GM21619 (cell line): ENCODE data around the gene CNNM4.

Experiments
- ATAC-seq: cut with Tn5 transposase; IDR thresholded peaks from one replicate; pipeline ENCODE4 v1.9.1; 2021; ENCODE audit not compliant: unreplicated experiment

Gene CNNM4

GRCh38 chr2:96758987-96759386 lies 1.7 kb upstream of the CNNM4 start:
- no peak for ATAC-seq

DNA sequence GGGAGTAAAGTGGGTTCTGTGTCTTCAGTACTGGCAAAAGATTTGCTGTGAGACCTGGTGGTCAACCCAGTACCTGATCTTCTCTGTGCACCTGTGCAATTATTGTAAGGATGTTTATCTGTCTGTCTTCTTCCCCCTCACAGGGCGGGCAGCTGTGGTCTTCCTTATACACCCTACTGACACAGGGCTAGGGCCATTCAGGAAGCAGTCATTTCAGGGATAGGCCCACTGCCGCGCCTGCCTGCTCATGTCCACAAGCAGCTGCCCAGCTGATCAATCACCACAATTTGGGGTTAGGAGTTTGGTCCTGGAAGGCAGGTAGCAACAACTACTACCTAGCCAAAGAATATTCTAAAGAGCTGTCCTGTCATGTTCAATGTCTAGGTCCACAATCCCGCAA lies 1.2 kb upstream of the CNNM4 start:
- ATAC-seq: no peak

DNA sequence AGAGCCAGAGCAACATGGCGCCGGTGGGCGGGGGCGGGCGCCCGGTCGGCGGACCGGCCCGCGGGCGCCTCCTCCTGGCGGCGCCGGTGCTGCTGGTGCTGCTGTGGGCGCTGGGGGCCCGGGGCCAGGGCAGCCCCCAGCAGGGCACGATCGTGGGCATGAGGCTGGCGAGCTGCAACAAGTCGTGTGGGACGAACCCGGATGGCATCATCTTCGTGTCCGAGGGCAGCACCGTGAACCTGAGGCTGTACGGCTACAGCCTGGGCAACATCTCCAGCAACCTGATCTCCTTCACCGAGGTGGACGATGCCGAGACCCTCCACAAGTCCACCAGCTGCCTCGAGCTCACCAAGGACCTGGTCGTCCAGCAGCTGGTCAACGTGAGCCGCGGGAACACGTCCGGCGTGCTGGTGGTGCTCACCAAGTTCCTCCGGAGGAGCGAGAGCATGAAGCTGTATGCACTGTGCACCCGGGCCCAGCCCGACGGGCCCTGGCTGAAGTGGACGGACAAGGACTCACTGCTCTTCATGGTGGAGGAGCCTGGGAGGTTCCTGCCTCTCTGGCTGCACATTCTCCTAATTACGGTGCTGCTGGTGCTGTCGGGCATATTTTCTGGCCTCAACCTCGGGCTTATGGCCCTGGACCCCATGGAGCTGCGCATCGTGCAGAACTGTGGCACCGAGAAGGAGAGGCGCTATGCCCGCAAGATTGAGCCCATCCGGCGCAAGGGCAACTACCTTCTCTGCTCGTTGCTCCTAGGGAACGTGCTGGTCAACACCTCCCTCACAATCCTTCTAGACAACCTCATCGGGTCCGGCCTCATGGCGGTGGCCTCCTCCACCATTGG lies 507 bp downstream of the CNNM4 start:
- ATAC-seq: peak; percentile 9

DNA sequence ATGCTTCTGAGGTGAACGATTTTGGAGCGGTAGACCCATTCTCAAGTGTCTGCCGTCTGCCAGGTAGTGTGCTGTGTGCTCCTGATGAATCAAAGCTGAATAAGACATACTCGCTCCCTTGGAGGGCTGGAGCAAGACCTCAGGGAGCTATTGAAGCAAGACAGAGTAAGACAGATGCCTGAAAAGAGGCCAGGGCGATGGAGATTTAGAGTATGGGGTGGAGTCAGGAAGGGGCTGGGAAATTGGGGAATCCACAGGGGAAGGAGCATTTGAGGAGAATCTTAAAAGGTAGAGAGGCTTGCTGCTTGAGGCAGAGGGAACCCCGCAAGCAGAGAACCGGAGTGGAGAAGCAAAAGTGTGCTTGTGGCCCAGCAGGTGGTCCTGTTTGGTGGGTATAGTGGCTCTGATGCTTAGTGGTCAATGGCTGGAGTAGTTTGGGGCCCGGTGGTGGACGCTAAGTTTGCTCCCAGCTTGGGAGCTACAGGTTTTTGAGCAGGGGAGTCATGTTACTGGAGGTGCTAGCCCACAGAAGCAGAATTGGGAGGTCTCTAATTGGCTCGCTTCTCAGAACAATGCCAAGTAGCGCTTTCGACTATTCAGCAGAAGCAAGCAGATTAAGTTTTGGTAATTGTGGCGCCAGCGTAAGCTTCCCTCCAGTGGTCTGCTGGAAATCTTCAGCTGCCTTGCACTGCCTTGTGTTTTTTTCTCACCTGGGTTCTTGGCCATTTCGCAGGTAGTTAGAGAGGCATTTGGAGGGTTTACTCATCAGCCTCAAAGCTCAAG lies 2.0 kb downstream of the CNNM4 start:
- ATAC-seq: no peak

- ATAC-seq: no peak
Measured at GRCh38 chr2:96763511-96764252, 3.0 kb downstream of the CNNM4 start.

DNA sequence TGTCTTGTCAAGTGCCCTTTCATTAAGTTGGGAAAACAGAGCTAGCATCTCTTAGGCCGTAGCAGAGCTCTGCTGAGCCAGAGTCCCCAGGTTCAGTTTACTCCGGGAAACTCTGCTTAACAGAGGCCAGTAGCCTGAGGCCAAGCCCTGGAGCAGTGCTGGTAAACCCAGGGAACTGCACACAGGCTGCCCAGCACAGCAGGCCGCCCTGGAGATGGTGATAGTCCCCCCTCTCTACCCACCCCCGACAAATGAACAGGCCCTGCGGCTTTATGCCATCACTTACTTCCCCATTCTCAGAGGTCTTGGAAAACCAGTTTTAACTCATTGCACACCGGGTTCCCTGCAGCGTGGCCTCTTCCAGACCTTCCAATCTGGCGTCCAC lies 3.5 kb downstream of the CNNM4 start:
- no peak for ATAC-seq

- ATAC-seq: no peak
Measured at GRCh38 chr2:96767135-96767871, 6.6 kb downstream of the CNNM4 start.

DNA sequence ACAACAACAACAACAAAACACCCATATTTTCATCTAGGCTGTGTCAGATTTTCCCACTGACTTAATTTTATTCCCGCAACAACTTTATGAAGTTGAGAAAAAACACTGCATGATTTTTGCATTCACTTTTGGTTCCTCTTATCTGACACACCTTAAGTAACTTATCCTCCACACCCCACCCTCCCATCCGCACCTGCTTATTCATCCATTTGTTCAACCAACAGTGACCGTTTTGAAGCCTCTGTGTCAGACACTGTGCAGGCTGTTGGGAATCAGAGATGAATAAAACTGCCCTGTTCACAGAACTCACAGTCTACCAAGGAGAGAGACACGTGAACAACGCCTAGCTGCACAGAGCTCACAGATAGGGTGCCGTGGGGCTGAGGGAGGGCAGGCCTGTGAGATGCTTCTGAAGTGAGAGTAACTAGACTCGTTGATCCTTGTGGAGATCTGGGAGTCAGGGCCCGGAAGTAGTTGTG lies 7.4 kb downstream of the CNNM4 start:
- no peak for ATAC-seq

DNA sequence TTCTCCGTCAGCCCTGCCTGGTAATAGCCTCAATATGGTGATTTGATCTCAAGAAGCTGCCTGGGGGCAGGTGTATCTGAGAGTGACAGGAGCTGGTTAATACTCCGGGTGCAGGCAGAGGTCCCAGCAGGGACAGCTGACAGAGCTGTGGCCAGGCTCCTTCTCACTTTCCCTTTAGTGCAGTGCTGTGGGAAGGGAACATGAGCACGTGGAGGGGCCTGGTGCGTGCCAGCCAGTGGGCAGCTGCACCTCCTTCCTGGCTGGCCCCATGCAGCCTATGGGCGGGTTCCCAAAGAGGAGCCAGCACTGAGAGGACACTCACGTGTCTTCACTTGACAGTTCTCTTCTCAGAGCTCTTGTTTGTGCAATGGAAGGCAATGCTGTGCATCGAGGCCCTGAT lies 9.1 kb downstream of the CNNM4 start:
- no peak for ATAC-seq

GRCh38 chr2:96770442-96771202 lies 9.9 kb downstream of the CNNM4 start:
- ATAC-seq: no peak

GRCh38 chr2:96771796-96772618 lies 11.3 kb downstream of the CNNM4 start:
- no peak for ATAC-seq

- no peak for ATAC-seq
Measured at GRCh38 chr2:96772903-96773671, 12.4 kb downstream of the CNNM4 start.

- no peak for ATAC-seq
Measured at GRCh38 chr2:96773922-96774321, 13.2 kb downstream of the CNNM4 start.

DNA sequence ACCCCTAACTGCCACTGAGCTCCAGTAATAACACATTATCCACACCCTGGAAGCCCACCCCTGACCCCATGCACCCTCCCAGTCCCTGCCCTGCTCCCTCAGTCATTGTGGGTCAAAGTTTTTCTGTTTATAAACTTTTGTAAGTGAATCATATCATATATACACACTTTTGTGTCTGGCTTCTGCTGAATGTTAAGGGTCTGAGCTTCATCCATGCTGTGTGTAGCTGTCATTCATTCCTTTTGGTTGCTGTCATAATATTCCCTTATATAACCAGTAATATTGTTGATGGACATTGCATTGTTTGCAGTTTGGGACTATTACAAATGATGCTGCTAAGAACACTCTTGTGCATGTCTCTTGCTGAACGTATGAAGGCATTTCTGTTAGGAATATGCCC lies 14.5 kb downstream of the CNNM4 start:
- no peak for ATAC-seq

GRCh38 chr2:96783388-96783787 lies 22.7 kb downstream of the CNNM4 start:
- no peak for ATAC-seq

DNA sequence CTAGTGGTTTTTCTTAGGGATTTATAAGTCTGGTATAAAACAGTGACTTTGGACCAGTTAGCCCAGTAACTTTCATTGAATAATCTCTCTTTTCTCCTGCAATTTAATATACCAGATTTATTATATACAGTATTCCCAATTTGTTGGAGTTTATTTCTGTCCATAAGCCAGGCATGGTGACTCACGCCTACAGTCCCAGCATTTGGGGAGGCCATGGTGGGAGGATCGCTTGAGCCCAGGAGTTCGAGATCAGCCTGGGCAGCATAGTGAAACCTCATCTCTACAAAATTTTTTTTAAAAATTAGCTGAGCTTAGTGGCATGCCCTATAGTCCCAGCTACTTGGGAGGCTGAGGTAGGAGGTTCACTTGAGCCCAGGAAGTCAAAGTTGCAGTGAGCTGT lies 26.7 kb downstream of the CNNM4 start:
- no peak for ATAC-seq

GRCh38 chr2:96788442-96789244 lies 27.9 kb downstream of the CNNM4 start:
- ATAC-seq: no peak

- no peak for ATAC-seq
Measured at GRCh38 chr2:96789245-96789617, 28.5 kb downstream of the CNNM4 start.
